Left forelimb (tissue), 1 donor: ENCODE data around the gene SYNGR3.
"Not testable (repeated sequence)": the region's sequence is repeated elsewhere in the genome, so short reads cannot be mapped to it uniquely, and the experiment has no call there.

Experiments
- DNase-seq: peaks from one replicate; pipeline ENCODE4 v3.0.0-alpha.2; 2018; ENCODE audit warnings: low spot score

SYNGR3 gene

GRCh38 chr16:1959269-1960039 is 30.3 kb upstream of the SYNGR3 start, which contains the start of gene NDUFB10:
NDUFB10 (plus strand) TSS chr16:1959538; CDS start chr16:1959625, 87 bp downstream.
- DNase-seq: peak; percentile 93

DNA sequence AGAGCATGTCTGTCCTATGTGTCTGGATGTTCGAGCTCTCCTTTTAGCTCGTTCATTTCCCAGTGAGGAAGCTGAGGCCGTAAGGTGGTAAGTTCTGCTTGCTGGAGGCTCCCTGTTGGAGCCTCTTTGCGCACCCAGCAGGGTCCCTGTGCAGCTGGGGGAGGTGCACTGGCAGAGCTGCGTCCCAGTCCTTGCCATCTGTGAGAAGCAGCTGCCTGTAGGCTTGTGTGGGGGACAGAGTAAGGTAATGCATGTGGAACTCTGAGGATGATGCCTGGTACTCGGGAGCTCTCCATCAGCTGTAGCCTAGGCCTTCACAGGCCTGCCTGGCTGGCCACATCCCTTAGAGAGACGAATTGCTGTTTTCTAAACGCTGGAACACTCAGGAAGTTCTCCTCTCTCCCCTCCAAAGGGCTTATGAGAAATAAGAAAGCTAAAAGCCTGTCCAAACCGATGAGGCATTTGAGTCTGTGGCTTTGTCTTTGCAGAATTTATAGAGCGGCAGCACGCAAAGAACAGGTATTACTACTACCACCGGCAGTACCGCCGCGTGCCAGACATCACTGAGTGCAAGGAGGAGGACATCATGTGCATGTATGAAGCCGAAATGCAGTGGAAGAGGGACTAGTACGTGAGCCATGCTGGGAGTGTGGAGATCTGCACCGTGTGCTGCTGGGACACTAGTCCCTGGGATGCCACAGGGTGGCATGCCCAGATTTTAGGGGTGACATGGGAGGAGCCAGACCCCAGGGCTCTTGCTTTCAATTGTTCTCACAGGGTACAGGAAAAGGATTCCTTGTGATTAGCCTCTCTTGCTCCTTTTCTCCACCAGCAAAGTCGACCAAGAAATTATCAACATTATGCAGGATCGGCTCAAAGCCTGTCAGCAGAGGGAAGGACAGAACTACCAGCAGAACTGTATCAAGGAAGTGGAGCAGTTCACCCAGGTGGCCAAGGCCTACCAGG is 28.8 kb upstream of the SYNGR3 start:
- DNase-seq: no peak

DNA sequence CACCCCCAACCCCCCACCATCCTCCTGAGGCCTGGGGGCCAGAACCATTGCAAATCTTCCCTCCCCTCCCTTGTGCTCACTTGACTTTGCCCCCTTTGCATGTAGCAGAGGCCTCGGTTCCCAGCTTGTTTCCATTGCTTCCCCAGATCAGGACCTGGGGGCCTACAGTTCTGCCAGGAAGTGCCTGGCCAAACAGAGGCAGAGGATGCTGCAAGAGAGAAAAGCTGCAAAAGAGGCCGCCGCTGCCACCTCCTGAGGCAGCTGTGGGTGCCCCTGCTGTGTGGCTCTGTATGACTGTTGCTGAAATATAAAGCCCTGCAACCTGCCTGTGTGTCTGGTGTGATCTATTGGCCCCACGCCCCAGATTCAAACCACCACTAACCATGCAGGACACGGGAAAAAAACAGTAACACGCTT is 28.1 kb upstream of the SYNGR3 start:
- DNase-seq: no peak

DNA sequence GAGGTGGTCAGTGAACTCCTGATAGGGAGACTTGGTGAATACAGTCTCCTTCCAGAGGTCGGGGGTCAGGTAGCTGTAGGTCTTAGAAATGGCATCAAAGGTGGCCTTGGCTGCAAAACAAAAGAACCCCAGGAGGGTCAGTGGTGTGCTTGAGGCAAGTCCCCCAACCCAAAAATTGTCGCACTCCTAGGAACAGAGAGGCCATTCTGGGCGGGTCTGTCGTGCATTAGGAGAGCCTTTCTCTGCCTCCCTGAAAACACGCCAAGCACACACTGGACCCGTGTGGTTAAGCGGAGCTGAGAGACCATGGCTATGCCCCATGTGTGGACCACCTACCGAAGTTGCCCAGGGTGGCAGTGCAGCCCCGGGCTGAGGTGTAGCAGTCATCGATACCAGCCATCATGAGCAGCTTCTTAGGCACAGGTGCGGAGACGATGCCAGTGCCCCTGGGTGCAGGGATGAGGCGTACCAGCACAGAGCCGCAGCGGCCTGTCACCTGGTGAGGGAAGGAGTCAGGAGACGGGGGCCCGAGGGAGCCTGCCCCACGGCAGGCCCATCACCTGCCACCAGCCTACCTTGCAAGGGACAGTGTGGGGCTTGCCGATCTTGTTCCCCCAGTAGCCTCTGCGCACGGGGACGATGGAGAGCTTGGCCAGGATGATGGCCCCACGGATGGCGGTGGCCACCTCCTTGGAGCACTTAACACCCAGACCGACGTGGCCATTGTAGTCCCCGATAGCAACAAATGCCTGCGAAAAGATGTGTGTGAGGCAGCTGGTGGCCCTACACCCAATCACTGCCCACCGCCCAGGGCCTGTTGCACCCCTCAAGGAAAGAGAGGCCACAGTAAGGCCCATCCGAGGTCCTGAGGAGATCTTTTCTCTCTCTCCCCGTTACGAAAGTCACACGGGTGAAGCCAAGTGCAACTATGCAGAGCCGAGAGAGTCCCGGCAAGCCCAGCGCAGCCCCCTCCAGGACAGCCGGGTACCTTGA is 27.3 kb upstream of the SYNGR3 start:
- not testable (repeated sequence) for DNase-seq

DNA sequence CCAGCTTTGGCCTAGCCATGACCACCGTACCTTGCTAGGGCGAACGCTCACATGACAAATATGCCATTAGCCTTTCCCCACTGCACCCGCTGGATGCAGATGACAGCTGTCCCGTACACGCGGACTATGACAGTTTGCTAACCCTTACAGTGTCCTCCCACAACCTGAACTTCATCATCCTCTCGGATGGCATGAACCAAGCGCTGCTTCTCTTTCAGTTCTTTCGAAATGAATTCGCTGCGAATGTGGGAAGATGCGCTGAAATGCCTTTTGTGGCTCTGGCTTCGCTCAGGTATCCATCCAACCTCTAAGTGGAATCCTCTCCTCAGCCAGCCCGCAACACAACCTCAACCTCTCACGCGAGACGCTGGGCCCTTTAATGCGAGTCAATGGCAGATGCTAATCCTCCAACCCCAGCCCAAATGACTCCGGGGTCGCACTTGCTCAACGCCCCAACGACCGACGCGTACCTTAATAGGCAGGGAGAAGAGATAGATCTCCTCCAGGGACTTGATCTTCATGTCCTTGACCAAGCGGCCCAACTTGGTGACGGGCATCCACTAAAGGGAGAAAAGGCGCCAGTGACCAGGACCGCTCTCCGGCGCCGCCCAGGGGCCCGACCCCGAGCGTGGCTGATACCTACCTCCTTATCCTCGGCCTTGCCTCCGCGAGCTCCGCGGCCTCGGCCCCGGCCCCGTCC is 25.8 kb upstream of the SYNGR3 start:
- DNase-seq: no peak

DNA sequence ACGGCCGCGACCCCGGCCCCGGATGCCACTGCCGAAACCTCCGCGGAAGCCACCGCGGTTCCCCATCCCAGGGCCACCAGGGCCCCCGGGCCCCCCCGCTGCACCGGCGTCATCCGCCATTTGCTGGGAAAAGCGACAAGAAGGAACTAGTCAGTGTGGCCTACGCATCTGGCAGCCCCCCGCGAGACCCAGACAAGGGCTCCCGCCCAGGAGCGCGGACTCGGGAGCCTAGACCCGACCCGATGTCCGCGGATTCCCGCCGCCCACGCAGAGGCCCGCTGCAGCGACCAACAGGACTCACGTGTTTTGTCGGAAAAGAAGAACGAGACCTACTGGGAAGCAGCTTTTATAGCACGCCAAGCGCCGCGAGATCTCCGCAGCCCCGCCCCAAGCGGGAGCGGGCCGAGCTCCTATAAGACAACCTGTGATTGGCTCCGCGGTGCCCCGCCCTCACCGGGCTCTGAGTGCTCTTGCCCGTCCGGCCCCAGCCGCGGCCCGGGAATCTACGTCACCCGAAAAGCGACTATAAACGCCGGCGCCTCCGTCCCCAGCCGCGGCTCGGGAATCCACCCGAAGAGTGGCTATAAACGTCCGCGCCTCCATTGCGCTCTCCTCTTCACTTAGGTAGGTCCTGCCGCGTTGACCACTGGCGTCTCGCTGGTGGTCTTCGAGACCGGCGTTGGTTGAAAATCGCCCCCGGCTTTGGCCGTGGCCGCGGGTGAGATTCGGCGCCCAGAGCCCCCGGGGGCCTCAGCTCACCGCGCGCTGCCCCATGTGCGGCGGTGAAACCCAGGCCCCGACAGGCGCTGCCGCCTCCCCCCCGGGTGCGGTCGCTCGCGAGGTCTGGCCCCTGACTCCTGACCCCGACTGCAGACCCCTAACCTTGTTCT is 25.0 kb upstream of the SYNGR3 start, which contains the start of gene RPS2:
RPS2 (minus strand) TSS at position 321 of the 890 bp plus-strand sequence; CDS start at position 120, 201 bp downstream.
- DNase-seq: peak; percentile 98

DNA sequence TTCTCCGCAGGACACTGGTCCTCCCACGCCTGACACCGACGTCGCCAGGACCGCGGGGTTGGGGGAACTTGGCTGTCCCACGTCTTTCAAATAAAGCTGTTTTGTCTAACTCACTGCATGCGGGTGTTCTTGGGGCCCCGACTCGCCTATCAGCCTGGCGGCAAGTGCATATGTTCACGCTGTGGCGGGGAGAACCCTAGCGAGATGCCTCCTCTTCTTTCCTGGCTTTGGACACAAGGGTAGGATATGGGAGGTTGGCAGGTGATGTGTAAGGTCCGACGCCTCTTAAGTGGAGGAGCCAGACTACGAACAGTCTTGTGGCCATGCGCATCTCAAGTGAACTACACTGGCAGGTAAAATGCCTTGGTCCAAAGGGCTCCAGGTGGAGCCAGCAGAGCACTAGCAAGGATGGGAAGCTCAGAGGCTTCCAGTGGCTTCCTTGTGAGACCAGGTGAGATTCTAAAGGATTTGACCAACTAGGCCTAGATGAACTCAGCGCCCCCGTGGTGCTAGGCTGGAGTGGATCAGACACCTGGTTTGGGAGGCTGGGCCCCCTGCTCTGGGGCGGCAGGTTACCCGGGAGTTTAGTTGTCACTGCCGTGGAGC is 24.3 kb upstream of the SYNGR3 start:
- no peak for DNase-seq

DNA sequence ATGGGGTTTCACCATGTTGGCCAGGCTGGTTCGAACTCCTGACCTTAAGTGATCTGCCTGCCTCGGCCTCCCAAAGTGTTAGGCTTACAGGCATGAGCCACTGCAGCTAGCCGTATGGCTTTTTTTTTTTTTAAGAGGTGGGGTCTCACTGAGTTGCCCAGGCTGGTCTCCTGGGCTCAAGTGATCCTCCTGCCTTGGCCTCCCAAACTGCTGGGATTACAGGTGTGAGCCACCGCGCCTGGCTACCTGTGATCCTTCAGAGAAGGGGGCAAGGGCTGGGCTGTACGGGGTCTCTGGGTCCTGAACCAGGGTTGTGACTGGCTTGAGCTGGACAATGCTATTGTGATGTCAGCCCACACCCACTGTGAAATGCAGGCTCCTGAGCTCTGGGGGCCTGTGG is 23.3 kb upstream of the SYNGR3 start, which contains the start of gene RNF151:
RNF151 (plus strand) TSS at position 397 of the 400 bp plus-strand sequence. CDS start 26 bp downstream, outside the sequence.
- no peak for DNase-seq

GRCh38 chr16:1968146-1968953 is 21.4 kb upstream of the SYNGR3 start:
- DNase-seq: no peak

DNA sequence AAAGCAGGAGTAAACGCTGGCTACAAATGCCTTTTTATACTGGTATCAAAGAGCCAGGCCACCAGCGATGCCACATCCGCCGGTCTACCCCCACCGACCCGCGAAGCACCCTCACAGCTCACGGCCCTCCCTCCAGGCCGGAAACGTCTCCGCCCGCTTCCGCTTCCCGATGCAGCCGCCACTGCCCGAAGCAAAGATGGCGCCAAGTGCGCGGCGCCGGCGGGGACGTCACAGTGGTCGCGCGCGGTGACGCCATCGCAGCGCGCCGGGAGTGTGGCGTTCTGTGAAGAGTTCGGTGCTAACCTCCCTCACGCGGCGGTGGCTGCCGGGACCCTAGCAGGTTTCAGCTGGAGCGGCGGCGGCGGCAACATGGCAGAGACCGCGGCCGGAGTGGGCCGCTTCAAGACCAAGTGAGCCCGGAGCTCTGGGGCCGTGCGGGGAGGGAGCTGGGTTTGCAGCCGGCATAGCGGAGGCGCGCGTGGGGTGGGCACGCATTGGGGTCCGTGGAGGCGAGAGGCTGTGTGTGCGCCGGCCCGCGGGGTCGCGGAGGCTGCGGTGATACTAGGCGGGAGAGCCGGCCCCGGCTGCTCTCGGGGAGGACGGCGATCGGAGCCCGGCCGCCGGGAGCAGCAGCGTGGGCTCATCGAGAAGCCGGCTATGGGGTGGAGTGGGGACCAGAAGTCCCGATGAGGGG is 17.8 kb upstream of the SYNGR3 start, which contains the start of gene TBL3:
TBL3 (plus strand) TSS at position 258 of the 694 bp plus-strand sequence; CDS start at position 370, 112 bp downstream.
- DNase-seq: peak; percentile 98

GRCh38 chr16:1972490-1972877 is 17.3 kb upstream of the SYNGR3 start:
- DNase-seq: no peak

GRCh38 chr16:1973461-1974156 is 16.2 kb upstream of the SYNGR3 start:
- DNase-seq: no peak

DNA sequence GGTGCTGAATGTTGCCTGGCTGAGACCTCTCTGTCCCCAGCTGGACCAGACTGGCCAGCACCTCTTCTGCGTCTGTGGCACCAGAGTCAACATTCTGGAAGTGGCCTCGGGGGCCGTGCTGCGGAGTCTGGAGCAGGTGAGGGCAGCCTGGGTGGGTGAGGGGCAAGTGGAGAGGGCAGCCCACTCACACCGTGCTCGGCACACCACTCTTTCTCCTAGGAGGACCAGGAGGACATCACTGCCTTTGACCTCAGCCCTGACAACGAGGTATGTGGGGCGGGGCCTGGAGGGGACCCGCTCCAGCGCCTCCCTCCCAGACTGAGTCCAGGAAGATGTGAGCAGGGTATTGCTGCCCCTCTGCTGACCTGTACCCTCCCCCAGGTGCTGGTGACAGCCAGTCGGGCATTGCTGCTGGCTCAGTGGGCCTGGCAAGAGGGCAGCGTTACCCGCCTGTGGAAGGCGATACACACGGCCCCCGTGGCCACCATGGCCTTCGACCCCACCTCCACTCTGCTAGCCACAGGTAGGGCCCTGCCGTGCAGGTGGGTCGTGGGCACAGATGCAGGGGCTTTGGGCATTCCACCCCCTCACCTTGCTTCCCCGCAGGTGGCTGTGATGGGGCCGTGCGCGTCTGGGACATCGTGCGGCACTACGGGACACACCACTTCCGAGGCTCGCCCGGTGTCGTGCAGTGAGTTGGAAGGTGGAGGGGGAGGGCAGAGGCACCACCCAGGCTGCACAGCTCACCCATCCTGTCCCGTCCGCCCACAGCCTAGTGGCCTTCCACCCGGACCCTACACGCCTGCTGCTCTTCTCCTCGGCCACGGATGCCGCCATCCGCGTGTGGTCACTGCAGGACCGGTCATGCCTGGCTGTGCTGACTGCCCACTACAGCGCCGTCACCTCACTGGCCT is 15.4 kb upstream of the SYNGR3 start:
- no peak for DNase-seq

GRCh38 chr16:1975432-1976215 is 14.1 kb upstream of the SYNGR3 start:
- no peak for DNase-seq

- DNase-seq: no peak
Observed at GRCh38 chr16:1976216-1976520, 13.6 kb upstream of the SYNGR3 start.
